GM23338 (cell line): ENCODE measurements around the gene PRDM8. TPM values are rescaled to one million over a fixed set of nuclear protein-coding genes. Genes with fewer than 3 reads are reported as not detected.

Experiments
- ATAC-seq: fragments of 200-7000 bp; cut with Tn5 transposase; 3 replicates; pipeline ENCODE4 v1.9.1; 2020
- DNase-seq: peaks from one replicate; pipeline ENCODE4 v3.0.0-alpha.2; 2015; ENCODE audit warnings: low spot score
- H2AFZ ChIP-seq: fragments of 200-600 bp; sonication (generic); 2 replicates; pipeline ENCODE4 v1.8.0; 2016; ENCODE audit warnings: antibody characterized with exemption, mild to moderate bottlenecking, moderate library complexity
- H3F3A ChIP-seq: fragments of 200-600 bp; sonication (generic); replicated peaks from 2 replicates; pipeline ENCODE4 v1.8.0; 2017; ENCODE audit warnings: antibody characterized with exemption, mixed run types, low read depth
- H3K27ac ChIP-seq: fragments of 200-600 bp; sonication (generic); 2 replicates; pipeline ENCODE4 v1.6.1; 2016; ENCODE audit warnings: low read depth
- H3K27me3 ChIP-seq: fragments of 200-600 bp; sonication (generic); 2 replicates; pipeline ENCODE4 v1.8.0; 2016; ENCODE audit warnings: mild to moderate bottlenecking, mixed run types, moderate library complexity; ENCODE audit not compliant: insufficient read depth
- H3K36me3 ChIP-seq: fragments of 200-600 bp; sonication (generic); 2 replicates; pipeline ENCODE4 v1.8.0; 2016; ENCODE audit warnings: mild to moderate bottlenecking; ENCODE audit not compliant: insufficient read depth
- H3K4me1 ChIP-seq: fragments of 200-600 bp; sonication (generic); 2 replicates; pipeline ENCODE4 v1.8.0; 2016; ENCODE audit warnings: mild to moderate bottlenecking, moderate library complexity; ENCODE audit not compliant: insufficient read depth
- H3K4me2 ChIP-seq: fragments of 200-600 bp; sonication (generic); 2 replicates; pipeline ENCODE4 v1.7.1; 2017; ENCODE audit warnings: mixed run types
- H3K4me3 ChIP-seq: fragments of 200-600 bp; sonication (generic); 2 replicates; pipeline ENCODE4 v1.6.1; 2016; ENCODE audit warnings: mixed run types
- H3K79me2 ChIP-seq: fragments of 200-600 bp; sonication (generic); replicated peaks from 2 replicates; pipeline ENCODE4 v1.8.0; 2017; ENCODE audit warnings: mild to moderate bottlenecking; ENCODE audit not compliant: insufficient read depth
- H3K9me2 ChIP-seq: fragments of 200-600 bp; sonication (generic); 2 replicates; pipeline ENCODE4 v1.8.0; 2017; ENCODE audit not compliant: insufficient read depth
- H4K20me1 ChIP-seq: fragments of 200-600 bp; sonication (generic); replicated peaks from 2 replicates; pipeline ENCODE4 v1.8.0; 2017; ENCODE audit warnings: mild to moderate bottlenecking; ENCODE audit not compliant: insufficient read depth
- H3K27ac Mint-ChIP-seq: 2 replicates; pipeline ENCODE4 v1.8.0; 2020; ENCODE audit warnings: inconsistent platforms, mild to moderate bottlenecking, moderate library complexity, mixed read lengths
- H3K27me3 Mint-ChIP-seq: 3 replicates; pipeline ENCODE4 v1.8.0; 2022; ENCODE audit warnings: low read depth, mild to moderate bottlenecking, moderate library complexity, mixed read lengths, inconsistent platforms; ENCODE audit not compliant: insufficient read depth, poor library complexity
- H3K36me3 Mint-ChIP-seq: 3 replicates; pipeline ENCODE4 v1.8.0; 2021; ENCODE audit warnings: low read depth, mild to moderate bottlenecking, inconsistent platforms, moderate library complexity, mixed read lengths
- H3K4me1 Mint-ChIP-seq: 3 replicates; pipeline ENCODE4 v1.8.0; 2020; ENCODE audit warnings: mild to moderate bottlenecking, inconsistent platforms, mixed read lengths
- H3K4me3 Mint-ChIP-seq: 3 replicates; pipeline ENCODE4 v1.8.0; 2021; ENCODE audit warnings: moderate library complexity, mild to moderate bottlenecking, inconsistent platforms, mixed read lengths
- H3K9me3 Mint-ChIP-seq: 3 replicates; pipeline ENCODE4 v1.8.0; 2020; ENCODE audit warnings: moderate library complexity, mild to moderate bottlenecking, inconsistent platforms, mixed read lengths
- CREB1 ChIP-seq: fragments of 250-450 bp; sonication (Bioruptor Pico); IDR thresholded peaks from 2 replicates; pipeline ENCODE4 v1.5.0; 2020; ENCODE audit warnings: low read depth, mild to moderate bottlenecking, moderate library complexity
- CTCF ChIP-seq, 2 experiments: fragments of 200-600 bp in 1 of 2; sonication (generic) in 1 of 2; conservative IDR thresholded peaks; 2 replicates each; pipeline versions ENCODE4 v1.5.1 to v1.6.1; 2016 to 2017; ENCODE audit warnings: antibody characterized with exemption in 2 of 2, low read depth in 2 of 2, mild to moderate bottlenecking in 2 of 2, moderate library complexity in 1 of 2
- ETS1 ChIP-seq: IDR thresholded peaks from 2 replicates; pipeline ENCODE4 v1.6.1; 2016; ENCODE audit warnings: antibody characterized with exemption
- EZH2 ChIP-seq: fragments of 200-600 bp; sonication (generic); IDR thresholded peaks from one replicate; pipeline ENCODE4 v1.8.0; 2017; ENCODE audit warnings: antibody characterized with exemption, mild to moderate bottlenecking, low read depth; ENCODE audit not compliant: unreplicated experiment
- EZH2phosphoT487 ChIP-seq: fragments of 200-600 bp; sonication (generic); IDR thresholded peaks from one replicate; pipeline ENCODE4 v1.8.1; 2018; ENCODE audit warnings: antibody characterized with exemption; ENCODE audit not compliant: unreplicated experiment
- JUNB ChIP-seq: IDR thresholded peaks from one replicate; pipeline ENCODE4 v1.6.1; 2016; ENCODE audit warnings: antibody characterized with exemption; ENCODE audit not compliant: unreplicated experiment
- NANOG ChIP-seq: IDR thresholded peaks from 2 replicates; pipeline ENCODE4 v1.6.1; 2016; ENCODE audit warnings: antibody characterized with exemption, borderline replicate concordance
- POLR2AphosphoS5 ChIP-seq: IDR thresholded peaks from 2 replicates; pipeline ENCODE4 v1.6.1; 2016; ENCODE audit warnings: antibody characterized with exemption, low read depth
- REST ChIP-seq: IDR thresholded peaks from one replicate; pipeline ENCODE4 v1.6.1; 2018; ENCODE audit warnings: antibody characterized with exemption; ENCODE audit not compliant: unreplicated experiment
- STAT1 ChIP-seq: IDR thresholded peaks from one replicate; pipeline ENCODE4 v1.6.1; 2016; ENCODE audit warnings: antibody characterized with exemption; ENCODE audit not compliant: unreplicated experiment
- ZNF114 ChIP-seq: fragments of 250-450 bp; sonication (Bioruptor Pico); IDR thresholded peaks from 2 replicates; pipeline ENCODE4 v1.5.0; 2020; ENCODE audit warnings: mild to moderate bottlenecking, moderate library complexity
- ZNF331 ChIP-seq: fragments of 250-450 bp; sonication (Bioruptor Pico); IDR thresholded peaks from 2 replicates; pipeline ENCODE4 v1.5.0; 2020; ENCODE audit warnings: low read depth, mild to moderate bottlenecking, moderate library complexity
- ZNF462 ChIP-seq: fragments of 250-450 bp; sonication (Bioruptor Pico); IDR thresholded peaks from 2 replicates; pipeline ENCODE4 v1.5.0; 2020; ENCODE audit warnings: mild to moderate bottlenecking, moderate library complexity
- polyA plus RNA-seq: library from polyadenylated mRNA; unstranded; fragments of >200 nt; fragmentation: Nextera tagmentation; extraction: Ambion mirVana; gene quantifications from 2 replicates; pipeline ENCODE4 v1.2.1, GENCODE V29; 2016
- total RNA-seq: library from RNA; depleted of rRNA; stranded (reverse); fragments of >200 nt; shearing (Covaris generic); gene quantifications from 2 replicates; pipeline ENCODE4 v1.2.3, GENCODE V29; 2014

PRDM8 gene
- total and polyA plus RNA-seq, 2 experiments from 2014 or later: 0.16 TPM; not detected in 1

- Histone ChIP-seq H2AFZ (peak overlapping the region; percentile 2; the same call in 1 of the 2 replicates), H3K4me2 (no peak overlapping the region), H3K27ac (no peak overlapping the region), H3K36me3 (no peaks in the 10 kb centered on the region), H3F3A (no peaks in the 10 kb centered on the region), H3K4me3 (no peak overlapping the region), H3K27me3 (no peaks in the 10 kb centered on the region), H3K79me2 (no peaks in the 10 kb centered on the region), H3K9me2 (no peaks in the 10 kb centered on the region), H3K4me1 (no peaks in the 10 kb centered on the region), H4K20me1 (no peaks in the 10 kb centered on the region)
- Mint-ChIP-seq H3K9me3 (no peaks in the 10 kb centered on the region), H3K4me1 (peaks cover 3% of the 10 kb centered on the region; the same call in 2 of the 3 replicates), H3K36me3 (no peaks in the 10 kb centered on the region), H3K4me3 (no peak overlapping the region), H3K27me3 (peaks cover 6% of the 10 kb centered on the region), H3K27ac (no peak overlapping the region)
- TF ChIP-seq CTCF (conservative IDR thresholded peaks at IDR 0.05; ENCODE audit: low read depth in 2 of 2) (no peak), POLR2AphosphoS5 (no peak), ZNF114 (no peak), EZH2phosphoT487 (no peak), CREB1 (CRISPR knock-in tag) (no peak), ETS1 (no peak), ZNF331 (CRISPR knock-in tag) (no peak), JUNB (no peak), NANOG (no peak), STAT1 (no peak), ZNF462 (CRISPR knock-in tag) (no peak), EZH2 (no peak), REST (no peak)
- DNase-seq: no peak
- ATAC-seq: no peak
Measured at GRCh38 chr4:80173841-80174240, 23.5 kb upstream of the PRDM8 start.
